HG02588 (cell line): ENCODE data around the gene ITGB2.

Experiments
- ATAC-seq: cut with Tn5 transposase; IDR thresholded peaks from one replicate; pipeline ENCODE4 v1.9.1; 2021; ENCODE audit warnings: mild to moderate bottlenecking, moderate library complexity; ENCODE audit not compliant: unreplicated experiment

ITGB2 gene

GRCh38 chr21:44850905-44851657 lies 69.6 kb downstream of the ITGB2 start:
- ATAC-seq = no peak

- ATAC-seq = no peak
Measured at GRCh38 chr21:44850208-44850800, 70.4 kb downstream of the ITGB2 start.

GRCh38 chr21:44849616-44850130 lies 71.0 kb downstream of the ITGB2 start:
- no peak for ATAC-seq

GRCh38 chr21:44848821-44849521 lies 71.7 kb downstream of the ITGB2 start:
- no peak for ATAC-seq

- no peak for ATAC-seq
Measured at GRCh38 chr21:44847261-44848056, 73.2 kb downstream of the ITGB2 start.

GRCh38 chr21:44846485-44847260 lies 74.0 kb downstream of the ITGB2 start:
- no peak for ATAC-seq

GRCh38 chr21:44846224-44846484 lies 74.5 kb downstream of the ITGB2 start:
- no peak for ATAC-seq

- peak; percentile 48 for ATAC-seq
Measured at GRCh38 chr21:44845418-44846223, 75.1 kb downstream of the ITGB2 start.

- ATAC-seq = no peak
Measured at GRCh38 chr21:44844256-44844655, 76.4 kb downstream of the ITGB2 start.

GRCh38 chr21:44842721-44843445 lies 77.8 kb downstream of the ITGB2 start:
- no peak for ATAC-seq

GRCh38 chr21:44842087-44842486 lies 78.6 kb downstream of the ITGB2 start:
- no peak for ATAC-seq

GRCh38 chr21:44840771-44841170 lies 79.9 kb downstream of the ITGB2 start:
- ATAC-seq = no peak

- no peak for ATAC-seq
Measured at GRCh38 chr21:44838951-44839350, 81.7 kb downstream of the ITGB2 start.

- no peak for ATAC-seq
Measured at GRCh38 chr21:44838039-44838895, 82.4 kb downstream of the ITGB2 start.

- no peak for ATAC-seq
Measured at GRCh38 chr21:44837537-44837936, 83.2 kb downstream of the ITGB2 start.

GRCh38 chr21:44836666-44837471 lies 83.8 kb downstream of the ITGB2 start:
- no peak for ATAC-seq

- ATAC-seq = no peak
Measured at GRCh38 chr21:44836349-44836665, 84.4 kb downstream of the ITGB2 start.
